ENCODE measurements around the gene NAB2.
"Not testable (repeated sequence)": the region's sequence is repeated elsewhere in the genome, so short reads cannot be mapped to it uniquely, and the experiment has no call there.

Gene NAB2

GRCh38 chr12:57112492-57113294, 23.8 kb downstream of the NAB2 start:
- no peak for DNase-seq

- no peak for DNase-seq
Measured at GRCh38 chr12:57116580-57117281, 27.8 kb downstream of the NAB2 start.

DNA sequence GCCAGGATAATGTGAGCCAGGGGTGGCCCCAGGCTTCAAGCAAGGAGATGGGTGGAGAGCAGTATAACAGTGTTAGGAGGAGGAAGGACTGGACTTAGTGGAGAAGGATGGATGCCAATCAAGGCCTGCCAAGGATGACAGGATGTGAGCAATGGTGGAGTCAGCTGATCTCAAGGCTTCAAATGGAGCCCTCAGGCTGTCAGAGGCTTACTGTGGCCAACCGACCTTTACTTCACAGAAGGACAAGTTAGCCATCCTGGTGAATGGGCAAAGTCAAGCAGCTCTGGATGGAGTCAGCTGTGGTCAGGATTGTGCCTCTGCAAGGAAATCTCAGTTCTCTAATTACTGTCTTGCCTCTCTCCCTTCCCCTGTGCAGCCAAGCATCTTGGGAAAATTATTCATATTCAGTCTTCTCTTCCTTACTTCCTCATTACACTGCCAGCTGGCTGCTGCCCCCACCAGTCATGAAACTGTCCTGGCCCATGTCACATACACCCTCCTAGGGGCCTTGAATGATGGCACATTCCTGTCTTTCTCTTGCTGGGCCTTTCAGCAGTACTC, 29.9 kb downstream of the NAB2 start:
- no peak for DNase-seq

DNA sequence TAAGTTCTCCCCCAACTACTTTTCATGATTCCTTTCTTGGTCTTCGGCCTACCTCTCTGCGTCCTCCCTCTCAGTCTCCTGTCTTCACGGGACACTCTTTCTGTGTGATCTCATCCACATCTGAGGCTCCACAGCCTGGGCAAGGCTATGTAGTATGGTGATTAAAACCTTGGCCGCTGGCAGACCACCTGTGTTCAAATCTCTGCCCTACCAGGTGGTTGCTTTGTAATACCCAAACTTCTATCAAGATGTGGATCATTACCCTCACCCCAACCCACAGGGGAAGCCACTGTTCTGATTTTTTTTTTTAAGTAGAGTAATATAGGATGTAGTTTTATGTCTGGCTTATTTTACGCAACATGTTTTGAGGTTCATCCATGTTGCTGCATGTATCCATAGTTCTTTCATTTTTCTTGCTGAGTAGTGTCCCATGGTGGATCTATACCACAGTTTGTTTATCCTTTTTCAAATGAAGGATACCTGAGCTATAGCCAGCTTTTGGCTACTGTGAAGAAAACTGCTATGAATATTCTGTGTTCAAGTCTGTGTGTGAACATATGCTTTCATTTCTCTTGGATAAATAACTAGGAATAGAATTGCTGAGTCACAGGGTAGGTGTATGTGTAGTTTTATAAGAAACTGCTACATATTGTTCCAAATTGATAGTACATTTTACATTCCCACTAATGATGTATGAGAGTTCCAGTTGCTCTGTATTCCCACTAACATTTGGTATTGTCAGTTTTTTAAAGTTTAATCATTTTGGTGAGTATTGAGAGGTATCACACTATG, 30.6 kb downstream of the NAB2 start:
- no peak for DNase-seq

DNA sequence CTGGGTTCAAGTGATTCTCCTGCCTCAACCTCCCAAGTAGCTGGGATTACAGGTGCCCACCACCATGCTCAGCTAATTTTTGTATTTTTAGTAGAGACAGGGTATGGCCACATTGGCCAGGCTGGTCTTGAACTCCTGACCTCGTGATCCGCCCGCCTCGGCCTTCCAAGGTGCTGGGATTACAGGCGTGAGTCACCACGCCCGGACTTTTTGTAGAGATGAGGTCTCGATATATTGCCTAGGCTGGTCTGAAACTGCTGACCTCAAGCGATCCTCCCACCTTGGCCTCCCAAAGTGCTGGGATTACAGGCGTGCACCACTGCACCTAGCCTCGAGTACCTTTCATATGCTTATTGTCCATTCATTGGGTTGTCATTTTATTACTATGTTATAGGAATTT, 31.8 kb downstream of the NAB2 start:
- DNase-seq: not testable (repeated sequence)

DNA sequence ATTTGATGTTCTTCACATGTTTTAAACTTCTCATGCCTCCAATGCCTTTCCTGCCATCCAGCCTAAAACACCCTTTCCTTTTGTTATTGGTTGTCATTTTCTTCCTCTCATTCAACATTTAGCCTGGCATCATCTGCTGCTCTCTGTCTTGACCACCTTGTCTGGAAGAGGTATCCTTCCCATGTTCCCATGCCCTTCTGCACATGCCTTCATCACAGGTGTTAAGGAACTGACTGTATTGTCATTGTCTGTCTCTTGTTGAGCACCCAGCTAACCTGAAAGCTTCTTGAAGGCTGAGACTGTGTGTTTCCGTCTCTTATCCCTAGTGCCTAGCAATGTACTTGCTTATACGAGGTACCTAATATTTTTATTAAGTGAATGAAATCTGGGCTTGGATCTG, 34.9 kb downstream of the NAB2 start:
- DNase-seq: no peak

- DNase-seq: peak; percentile 41 to 76 (median 64)
Measured at GRCh38 chr12:57124261-57124877, 35.5 kb downstream of the NAB2 start.

GRCh38 chr12:57126061-57126460, 37.1 kb downstream of the NAB2 start:
- no peak for DNase-seq

GRCh38 chr12:57126561-57126960, 37.6 kb downstream of the NAB2 start:
- no peak for DNase-seq

- DNase-seq: peak in 4 of 5 donors; percentile 14 to 31 (median 26)
Measured at GRCh38 chr12:57127101-57127725, 38.3 kb downstream of the NAB2 start.

- peak; percentile 59 to 81 (median 73) for DNase-seq
Measured at GRCh38 chr12:57127726-57128518, 39.0 kb downstream of the NAB2 start, which contains the start of gene LRP1. Gene LRP1, plus strand, starts transcription at chr12:57128483. Its CDS starts 482 bp downstream, at chr12:57128965.

DNA sequence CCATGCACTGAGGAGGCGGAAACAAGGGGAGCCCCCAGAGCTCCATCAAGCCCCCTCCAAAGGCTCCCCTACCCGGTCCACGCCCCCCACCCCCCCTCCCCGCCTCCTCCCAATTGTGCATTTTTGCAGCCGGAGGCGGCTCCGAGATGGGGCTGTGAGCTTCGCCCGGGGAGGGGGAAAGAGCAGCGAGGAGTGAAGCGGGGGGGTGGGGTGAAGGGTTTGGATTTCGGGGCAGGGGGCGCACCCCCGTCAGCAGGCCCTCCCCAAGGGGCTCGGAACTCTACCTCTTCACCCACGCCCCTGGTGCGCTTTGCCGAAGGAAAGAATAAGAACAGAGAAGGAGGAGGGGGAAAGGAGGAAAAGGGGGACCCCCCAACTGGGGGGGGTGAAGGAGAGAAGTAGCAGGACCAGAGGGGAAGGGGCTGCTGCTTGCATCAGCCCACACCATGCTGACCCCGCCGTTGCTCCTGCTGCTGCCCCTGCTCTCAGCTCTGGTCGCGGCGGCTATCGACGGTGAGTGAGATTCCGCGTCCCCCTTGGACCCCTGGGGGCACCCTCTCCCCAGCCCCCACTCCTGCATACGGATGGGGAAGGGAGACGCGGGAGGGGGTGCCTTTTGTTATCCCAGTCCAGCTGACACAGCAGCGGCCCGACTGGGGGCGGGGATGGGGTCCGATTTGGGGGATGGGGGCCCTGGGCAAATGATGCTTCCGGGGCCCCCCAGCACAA, 39.8 kb downstream of the NAB2 start:
- no peak for DNase-seq

DNA sequence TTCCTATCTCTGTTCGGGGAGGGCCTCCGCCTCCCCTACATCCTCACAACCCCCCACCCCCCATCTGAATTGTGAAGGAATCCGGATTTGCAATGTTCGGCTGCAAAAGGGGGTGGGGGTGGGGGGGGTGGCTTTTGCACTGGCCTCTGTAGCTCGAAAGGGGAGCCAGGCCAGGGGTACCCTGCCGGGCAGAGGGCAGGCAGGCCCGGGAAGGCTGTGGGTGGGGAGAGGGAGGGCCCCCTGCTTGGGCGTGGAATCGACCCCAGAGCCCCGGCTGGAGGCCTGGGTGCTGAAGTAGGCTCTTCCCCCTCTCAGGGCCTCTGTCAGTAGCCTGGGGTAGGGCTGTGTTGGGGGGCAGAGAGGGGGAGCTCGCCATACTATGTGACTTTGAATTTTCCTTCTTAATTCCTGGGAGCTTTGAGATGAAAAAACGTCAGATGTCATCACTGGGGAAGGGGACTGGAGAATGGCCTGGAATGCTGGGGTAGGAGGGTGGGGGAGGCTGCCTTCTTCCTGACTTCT, 40.5 kb downstream of the NAB2 start:
- no peak for DNase-seq

- no peak for DNase-seq
Measured at GRCh38 chr12:57129889-57130288, 41.0 kb downstream of the NAB2 start.

GRCh38 chr12:57130941-57131340, 42.0 kb downstream of the NAB2 start:
- no peak for DNase-seq

- no peak for DNase-seq
Measured at GRCh38 chr12:57131896-57132744, 43.2 kb downstream of the NAB2 start.

DNA sequence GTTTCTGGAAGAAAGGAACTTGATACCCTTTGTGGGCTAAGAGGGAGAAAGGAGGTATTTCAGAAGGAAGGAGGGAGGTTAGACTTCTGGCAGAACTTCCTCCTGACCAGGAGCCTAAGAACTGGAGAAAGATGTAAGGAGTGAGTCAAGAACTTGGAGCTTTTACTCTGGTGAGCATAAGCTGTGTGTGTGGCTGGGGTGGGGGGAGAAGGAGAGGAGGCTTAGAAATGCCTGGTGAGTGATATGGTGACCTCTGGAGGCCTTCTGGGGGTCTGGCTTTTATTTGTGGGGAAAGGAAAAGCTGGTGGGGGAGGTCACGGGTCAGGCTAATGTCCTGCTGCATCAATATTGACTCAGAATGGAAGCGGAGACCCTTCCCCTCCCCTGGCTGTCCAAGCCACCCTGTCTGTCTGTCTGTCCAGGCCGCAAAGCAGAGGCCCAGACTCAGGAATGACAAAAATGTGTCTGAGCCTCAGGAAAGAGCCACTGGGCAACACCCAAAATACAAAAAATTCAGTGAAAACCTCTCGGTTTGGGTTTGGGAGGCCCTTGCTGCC, 44.2 kb downstream of the NAB2 start:
- DNase-seq: no peak

GRCh38 chr12:57133916-57134315, 45.0 kb downstream of the NAB2 start:
- no peak for DNase-seq

DNA sequence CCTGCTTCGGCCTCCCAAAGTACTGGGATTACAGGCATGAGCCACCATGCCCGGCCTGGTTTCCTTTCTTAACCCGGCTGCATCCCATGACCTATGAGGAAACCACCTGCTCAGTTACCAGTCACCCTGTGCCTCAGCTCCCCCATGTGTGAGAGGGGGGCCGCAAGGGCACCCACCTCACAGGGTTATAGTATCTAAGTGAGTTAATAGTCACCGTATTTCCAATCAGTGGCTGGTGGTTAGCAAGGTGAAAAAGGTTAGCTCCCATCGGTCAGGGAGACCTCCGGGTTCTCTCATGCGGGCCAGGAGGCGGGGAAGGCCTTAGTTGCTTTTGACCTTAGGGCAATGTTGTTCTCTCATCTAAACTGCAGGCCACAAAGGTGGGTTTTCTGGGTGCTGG, 46.0 kb downstream of the NAB2 start:
- no peak for DNase-seq

All from T-helper 1 cell (primary cell).